Spleen (tissue), 11 donors: ENCODE data around the gene POLA1. TPM values are rescaled to one million over a fixed set of nuclear protein-coding genes. Genes with fewer than 3 reads are reported as not detected.
A peak's percentile ranks its signal among the peaks of the same experiment; 100 is the strongest.

Experiments
- DNase-seq: peaks from one replicate; pipeline ENCODE4 v3.0.0-alpha.2; 2020
- H3K27ac ChIP-seq, 8 donors: fragments of 200-600 bp; sonication (generic) in 7 of 8; 1 replicate in 4 of 8; 2 replicates in 4 of 8; pipeline versions ENCODE4 v1.5.0 to v1.8.0; 2016 to 2021; ENCODE audit warnings: inconsistent platforms in 4 of 8, mild to moderate bottlenecking in 4 of 8, moderate library complexity in 1 of 8
- H3K27me3 ChIP-seq, 7 donors: fragments of 200-600 bp; sonication (generic) in 6 of 7; replicated peaks in 1 of 7; 1 replicate in 4 of 7; 2 replicates in 3 of 7; pipeline versions ENCODE4 v1.5.0 to v1.8.0; 2016 to 2021; ENCODE audit warnings: inconsistent platforms in 3 of 7, mild to moderate bottlenecking in 1 of 7
- H3K36me3 ChIP-seq, 6 donors: fragments of 200-600 bp; sonication (generic) in 5 of 6; 1 replicate in 4 of 6; 2 replicates in 2 of 6; pipeline versions ENCODE4 v1.5.0 to v1.8.0; 2016 to 2021; ENCODE audit warnings: inconsistent platforms in 2 of 6
- H3K4me1 ChIP-seq, 6 donors: fragments of 200-600 bp; sonication (generic) in 5 of 6; 1 replicate in 3 of 6; 2 replicates in 3 of 6; pipeline versions ENCODE4 v1.5.0 to v1.8.0; 2016 to 2021; ENCODE audit warnings: inconsistent platforms in 3 of 6
- H3K4me3 ChIP-seq, 8 donors: fragments of 200-600 bp; sonication (generic) in 7 of 8; 1 replicate in 4 of 8; 2 replicates in 4 of 8; pipeline versions ENCODE4 v1.5.0 to v1.8.0; 2016 to 2021; ENCODE audit warnings: inconsistent platforms in 4 of 8, mild to moderate bottlenecking in 4 of 8, moderate library complexity in 2 of 8
- H3K9me3 ChIP-seq, 8 donors: fragments of 200-600 bp; sonication (generic) in 7 of 8; 1 replicate in 4 of 8; 2 replicates in 4 of 8; pipeline versions ENCODE4 v1.5.0 to v1.8.0; 2016 to 2021; ENCODE audit warnings: inconsistent platforms in 4 of 8
- CTCF ChIP-seq, 11 experiments: fragments of 200-600 bp in 7 of 11; fragments of 450-650 bp in 4 of 11; sonication (generic) in 4 of 11; IDR thresholded peaks in 8 of 11; conservative IDR thresholded peaks in 3 of 11; 1 replicate in 7 of 11; 2 replicates in 4 of 11; pipeline versions ENCODE4 v1.4.0 to v1.8.0; 2016 to 2021; ENCODE audit warnings: antibody characterized with exemption in 11 of 11, inconsistent platforms in 4 of 11, mild to moderate bottlenecking in 1 of 11
- POLR2A ChIP-seq, 3 donors: fragments of 450-650 bp; IDR thresholded peaks; one replicate each; pipeline ENCODE4 v1.5.1; 2017; ENCODE audit warnings: antibody characterized with exemption in 3 of 3, mild to moderate bottlenecking in 1 of 3
- POLR2AphosphoS5 ChIP-seq, 3 donors: sonication (generic); formaldehyde crosslinking; IDR thresholded peaks; one replicate each; pipeline ENCODE4 v1.5.1; 2017; ENCODE audit warnings: antibody characterized with exemption in 3 of 3
- WGBS, 5 donors: extraction: QIAGEN DNeasy Blood & Tissue Kit in 3 of 5; methylation state at CpG; one replicate each; pipeline versions ENCODE4 v1.1.5 to v1.1.7; 2013 to 2018; 5-methylcytosine and 5-hydroxymethylcytosine counted together
- intact Hi-C: fragments of 100-400 bp; cut with DNase I; formaldehyde crosslinking; loops from one replicate; pipeline ENCODE4 v1.15.0; 2023; ENCODE audit warnings: low total_unique reads
- polyA plus RNA-seq, 3 donors: library from polyadenylated mRNA; stranded (reverse); fragments of 200-250 nt; gene quantifications; one replicate each; pipeline ENCODE4 v1.2.1, GENCODE V29; 2013
- total RNA-seq, 7 donors: library from RNA; depleted of rRNA in 3 of 7; stranded (reverse); fragments of >200 nt in 3 of 7; fragmentation: NEBNext Ultra II Directional in 4 of 7; extraction: Animal tissue kit (Norgen Biotek cat#: 25700) in 4 of 7; gene quantifications; one replicate each; pipeline versions ENCODE4 v1.1.0 to v1.2.1, GENCODE V29; 2016 to 2021
- donor health status: healthy with polysubstance abuse.
- donor health status: DM: no; HTN: no; CAD: no; lungs with moderate emphysema.
- donor health status: DM: no; HTN: no; CAD: no.
- donor health status: Bipolar disorder and iron deficiency.
- donor health status: healthy.
- donor health status: DM: no; HTN: no; CAD: no.
- donor health status: DM: yes; HTN: yes; CAD: no.

The POLA1 gene
- total and polyA plus RNA-seq, 10 donors, result 2.1 to 15.4 (median 10.6) TPM

GRCh38 chrX:25016938-25017598 lies 323.4 kb downstream of the POLA1 start:
- peak overlapping the region in 1 of 8 donors; percentile 35 for H3K4me3 ChIP-seq
- WGBS, 5 donors, result 8 to 38% (median 18%) methylated on average over 12 to 17 of the region's 17 CpGs
- H3K9me3 ChIP-seq, result peaks cover 0 to 6% (median 0%) of the 10 kb centered on the region in 8 donors
- H3K36me3 ChIP-seq, result no peaks in the 10 kb centered on the region
- no peak overlapping the region for H3K27ac ChIP-seq
- H3K4me1 ChIP-seq, result peaks cover 3 to 55% (median 26%) of the 10 kb centered on the region in 6 donors
- H3K27me3 ChIP-seq, result peaks cover 10 to 99% (median 90%) of the 10 kb centered on the region in 7 donors
- intact Hi-C loops, result no loop called here
- DNase-seq, result no peak
- TF ChIP-seq CTCF (IDR thresholded peaks at IDR 0.05 in 8 of 11, conservative IDR thresholded peaks at IDR 0.05 in 3 of 11) (no peak), POLR2AphosphoS5 (IDR thresholded peaks at IDR 0.05) (no peak), POLR2A (IDR thresholded peaks at IDR 0.05) (no peak)

- peak overlapping the region in 1 of 8 donors; percentile 35 for H3K4me3 ChIP-seq
- no peaks in the 10 kb centered on the region for H3K36me3 ChIP-seq
- no peak for DNase-seq
- intact Hi-C loops, result no loop called here
- H3K9me3 ChIP-seq, result peaks cover 0 to 6% (median 0%) of the 10 kb centered on the region in 8 donors
- H3K27me3 ChIP-seq, result peaks cover 13 to 99% (median 89%) of the 10 kb centered on the region in 7 donors
- no peak overlapping the region for H3K27ac ChIP-seq
- H3K4me1 ChIP-seq, result peaks cover 1 to 52% (median 22%) of the 10 kb centered on the region in 6 donors
- WGBS, 5 donors, result 2 to 26% (median 4%) methylated on average over 27 to 32 of the region's 32 CpGs
- TF ChIP-seq CTCF (IDR thresholded peaks at IDR 0.05 in 8 of 11, conservative IDR thresholded peaks at IDR 0.05 in 3 of 11) (no peak), POLR2A (IDR thresholded peaks at IDR 0.05) (no peak), POLR2AphosphoS5 (IDR thresholded peaks at IDR 0.05) (no peak)
These were observed 324.0 kb downstream of the POLA1 start for GRCh38 chrX:25017667-25018247.

- no peak overlapping the region for H3K27ac ChIP-seq
- WGBS, 5 donors, result 19 to 33% (median 26%) methylated on average over 3 of the region's 3 CpGs
- H3K4me3 ChIP-seq, result no peak overlapping the region
- peaks cover 14 to 100% (median 94%) of the 10 kb centered on the region in 7 donors for H3K27me3 ChIP-seq
- no peak for TF ChIP-seq POLR2AphosphoS5 (IDR thresholded peaks at IDR 0.05)
- TF ChIP-seq POLR2A (IDR thresholded peaks at IDR 0.05), result no peak
- no peak for TF ChIP-seq CTCF (IDR thresholded peaks at IDR 0.05 in 8 of 11, conservative IDR thresholded peaks at IDR 0.05 in 3 of 11)
- intact Hi-C loops, result no loop called here
- peaks cover 0 to 51% (median 20%) of the 10 kb centered on the region in 6 donors for H3K4me1 ChIP-seq
- no peaks in the 10 kb centered on the region for H3K36me3 ChIP-seq
- H3K9me3 ChIP-seq, result peaks cover 0 to 6% (median 0%) of the 10 kb centered on the region in 8 donors
- no peak for DNase-seq
These were observed 325.0 kb downstream of the POLA1 start for GRCh38 chrX:25018682-25019081.

GRCh38 chrX:25019707-25020390 lies 326.1 kb downstream of the POLA1 start:
- H3K27me3 ChIP-seq, result peaks cover 14 to 98% (median 85%) of the 10 kb centered on the region in 7 donors
- DNase-seq, result no peak
- peaks cover 0 to 6% (median 0%) of the 10 kb centered on the region in 8 donors for H3K9me3 ChIP-seq

More at GRCh38 chrX:25019707-25020390, 326.1 kb downstream of the POLA1 start:
- Histone ChIP-seq H3K36me3 (no peaks in the 10 kb centered on the region), H3K4me3 (peak overlapping the region in 1 of 8 donors; percentile 55), H3K27ac (no peak overlapping the region), H3K4me1 (peaks cover 0 to 48% (median 18%) of the 10 kb centered on the region in 6 donors)
- 4 to 32% (median 7%) methylated on average over 21 to 22 of the region's 22 CpGs for WGBS, 5 donors
- intact Hi-C loops, result no loop called here
- TF ChIP-seq POLR2A (IDR thresholded peaks at IDR 0.05) (no peak), POLR2AphosphoS5 (IDR thresholded peaks at IDR 0.05) (no peak), CTCF (IDR thresholded peaks at IDR 0.05 in 8 of 11, conservative IDR thresholded peaks at IDR 0.05 in 3 of 11) (no peak)
